ENCODE results near the gene KIF1B.

- TF ChIP-seq EZH2 (IDR thresholded peaks at IDR 0.05) (no peak), POLR2AphosphoS5 (IDR thresholded peaks at IDR 0.05; ENCODE audit: borderline replicate concordance, low read depth, low read length) (no peak), FOXP2 (optimal IDR thresholded peaks at IDR 0.05; ENCODE audit: control extremely low read depth, extremely low read length, insufficient read depth) (no peak)
Measured at GRCh38 chr1:10225573-10225972, 15.2 kb downstream of the KIF1B start.
